HTR-8/SVneo (cell line): Measurements from ENCODE around the gene KLHL9.

Experiments used
- DNase-seq: peaks from one replicate; pipeline ENCODE4 v3.0.0; 2011; ENCODE audit warnings: low spot score, mixed read lengths; ENCODE audit not compliant: insufficient read length
- FAIRE-seq: peaks from 2 replicates; lab custom pipeline; 2011; peaks lifted over from hg19 to GRCh38; lab: Jason Lieb, UNC

The KLHL9 gene

GRCh38 chr9:21317956-21318923 lies 17.0 kb downstream of the KLHL9 start:
- FAIRE-seq (no peak), DNase-seq (no peak)

GRCh38 chr9:21316860-21317259 lies 18.3 kb downstream of the KLHL9 start:
- no peak for DNase-seq
- no peak for FAIRE-seq

DNA sequence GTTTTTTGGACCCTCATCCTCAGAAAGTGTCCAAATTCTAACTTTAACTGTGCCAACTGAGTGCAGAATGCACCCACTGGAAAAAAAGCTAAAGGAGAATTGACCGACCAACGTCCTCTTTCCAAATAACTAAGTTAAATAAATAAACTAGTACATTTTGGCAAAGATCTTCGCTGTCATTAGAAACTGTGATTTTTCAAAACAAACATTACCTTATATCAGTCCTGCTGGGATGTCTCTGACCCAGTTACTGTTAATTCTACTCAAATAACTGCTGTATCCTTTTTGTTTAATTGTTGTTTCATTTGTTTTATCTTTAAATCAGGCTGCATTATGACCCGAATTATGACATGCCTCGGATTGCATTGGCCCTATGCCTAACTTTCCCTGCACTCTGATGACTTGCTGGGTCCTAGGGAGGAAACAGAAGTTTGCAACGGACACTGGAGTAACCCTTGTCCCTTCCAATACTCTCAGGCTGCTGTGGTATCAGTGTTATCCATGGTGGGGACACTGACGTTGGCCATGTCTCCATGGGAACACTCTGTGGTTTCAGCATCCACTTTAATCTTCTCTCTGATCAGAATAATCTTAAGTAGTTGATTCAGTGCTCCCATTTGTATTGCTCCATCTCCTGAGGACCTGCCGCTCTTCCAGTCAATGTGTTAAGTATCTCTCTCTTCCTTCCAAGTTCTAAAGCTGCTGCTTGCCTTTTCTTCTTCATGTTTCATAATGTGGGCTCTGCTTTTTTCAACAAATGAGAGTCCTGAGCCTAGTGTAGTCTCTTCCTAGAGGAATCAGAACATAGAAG lies 19.0 kb downstream of the KLHL9 start:
- FAIRE-seq (no peak), DNase-seq (no peak)

DNA sequence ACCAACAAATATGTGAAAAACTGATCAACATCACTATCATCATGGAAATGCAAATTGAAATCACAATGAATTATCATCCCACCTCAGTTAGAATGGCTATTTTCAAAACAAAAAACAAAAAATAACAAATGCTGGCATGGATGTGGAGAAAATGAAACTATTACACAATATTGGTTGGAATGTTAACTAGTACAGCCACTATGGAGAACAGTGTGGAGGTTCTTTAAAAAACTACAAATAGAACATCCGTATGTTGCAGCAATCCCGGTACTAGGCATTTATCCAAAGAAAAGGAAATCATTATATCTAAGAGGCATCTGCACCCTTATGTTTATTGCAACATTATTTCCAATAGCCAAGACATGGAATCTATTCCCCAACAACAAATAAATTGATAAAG lies 21.1 kb downstream of the KLHL9 start:
- no peak for DNase-seq
- no peak for FAIRE-seq

- DNase-seq (no peak), FAIRE-seq (no peak)
These were observed 23.3 kb downstream of the KLHL9 start for GRCh38 chr9:21311889-21312288.

DNA sequence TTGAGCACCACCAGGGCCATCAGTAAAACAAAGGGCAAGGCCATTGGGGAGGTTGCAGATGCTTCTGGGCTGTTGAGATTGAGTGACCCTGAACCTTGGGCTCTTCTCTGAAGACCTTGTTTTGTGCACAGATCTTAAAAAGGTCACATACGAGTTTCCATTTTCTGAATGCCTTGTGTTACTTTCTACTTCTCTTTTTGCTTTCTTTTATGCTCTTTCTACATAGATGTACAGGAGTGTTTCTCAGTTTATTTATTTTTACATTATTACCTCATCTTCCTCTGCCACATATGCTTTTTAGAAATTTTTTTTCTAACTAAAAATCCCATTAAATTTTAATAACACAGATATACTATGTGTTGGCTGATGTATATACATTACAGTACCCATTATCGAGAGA lies 30.0 kb downstream of the KLHL9 start, which contains the start of gene IFNA5:
IFNA5 (minus strand) TSS at position 101 of the 400 bp plus-strand sequence; CDS start at position 44, 57 bp downstream.
- FAIRE-seq (no peak), DNase-seq (no peak)

DNA sequence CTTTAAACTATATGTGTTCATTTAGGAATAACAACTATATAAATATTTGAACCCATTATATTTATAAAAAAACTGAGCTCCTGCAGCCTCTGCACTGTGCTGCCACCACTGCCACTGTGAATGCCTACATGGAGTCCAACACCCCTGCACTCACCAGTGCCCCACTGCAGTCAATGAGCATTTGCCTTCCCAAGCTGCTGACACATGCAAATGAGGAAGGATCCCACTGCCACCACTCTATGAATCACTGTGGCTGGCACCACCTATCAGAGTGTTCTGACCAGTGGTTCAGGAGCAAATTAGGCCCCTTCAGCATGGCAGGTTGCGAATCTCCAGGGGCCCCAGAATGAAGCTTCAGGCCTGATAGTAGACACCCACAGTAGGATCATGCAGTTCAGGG lies 39.2 kb downstream of the KLHL9 start:
- FAIRE-seq (no peak), DNase-seq (no peak)

DNA sequence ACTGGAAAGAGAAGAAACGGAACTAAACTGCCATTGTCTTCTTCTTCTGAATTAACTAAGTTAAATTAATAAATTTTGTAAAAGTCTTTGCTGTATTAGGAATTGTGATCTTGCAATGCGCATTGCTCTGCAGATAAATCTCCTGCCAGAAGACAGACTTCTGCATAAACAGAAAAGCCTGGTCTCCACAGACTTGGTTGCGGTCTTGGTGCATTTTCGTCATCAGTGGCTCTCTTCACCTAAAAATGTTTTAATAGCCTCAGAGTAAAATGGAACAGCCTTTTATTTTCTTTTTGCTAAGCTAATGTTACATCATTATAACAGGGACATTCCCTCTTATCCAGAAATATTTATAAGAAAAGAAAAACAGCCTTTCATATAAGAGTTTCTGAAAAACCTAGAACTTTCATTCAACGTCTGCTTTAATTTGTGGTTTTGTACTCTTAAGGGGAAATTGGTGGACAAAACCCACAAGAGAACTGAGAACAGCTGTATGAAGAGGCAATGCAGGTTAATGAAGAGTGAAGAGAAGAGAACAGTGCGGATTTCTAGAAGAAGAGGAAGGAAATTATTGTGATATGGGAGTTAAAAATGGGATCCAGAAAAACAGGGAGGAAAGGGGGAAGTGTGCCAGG lies 40.2 kb downstream of the KLHL9 start:
- FAIRE-seq (no peak), DNase-seq (no peak)

DNA sequence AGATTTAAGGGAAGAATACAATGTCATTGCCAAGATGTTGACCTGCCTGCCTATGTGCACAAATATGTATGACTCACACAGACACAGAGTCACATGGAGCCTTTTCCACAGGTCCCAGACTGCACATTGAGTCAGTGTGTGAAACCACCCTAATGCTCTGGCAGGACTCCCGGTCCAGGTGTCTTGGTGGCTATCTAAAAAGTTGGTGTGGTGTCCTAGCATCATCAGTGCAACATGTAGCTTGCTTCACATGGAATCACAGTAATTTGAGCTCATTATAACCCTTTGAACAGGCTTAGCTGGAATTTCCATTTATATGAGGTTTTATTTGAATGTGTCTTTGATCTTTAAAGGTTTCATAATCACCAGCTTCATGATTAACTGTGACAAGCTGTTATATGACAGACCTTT lies 40.8 kb downstream of the KLHL9 start:
- FAIRE-seq (no peak), DNase-seq (peak; percentile 1)

DNA sequence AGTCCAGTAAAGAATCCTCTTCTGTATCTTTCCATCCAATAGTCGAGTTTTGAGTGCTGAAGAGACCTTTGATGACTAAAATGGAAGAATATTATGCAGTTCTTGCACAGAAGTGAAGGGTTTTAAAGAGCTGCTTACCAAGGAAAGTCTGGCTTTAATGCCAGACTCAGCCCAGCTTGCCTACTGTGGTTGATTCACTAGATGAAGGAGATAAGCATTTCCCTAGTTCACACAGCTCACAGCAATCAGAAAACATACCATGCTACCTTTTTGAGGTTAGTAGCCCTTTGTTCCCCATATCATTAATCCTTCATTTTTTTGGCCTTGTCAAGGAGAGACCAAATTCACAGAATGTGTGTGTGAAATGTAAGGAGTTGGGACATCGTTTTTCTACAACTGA lies 45.4 kb downstream of the KLHL9 start:
- DNase-seq (no peak), FAIRE-seq (no peak)

- DNase-seq (no peak), FAIRE-seq (no peak)
These were observed 47.9 kb downstream of the KLHL9 start for GRCh38 chr9:21287280-21287679.

DNA sequence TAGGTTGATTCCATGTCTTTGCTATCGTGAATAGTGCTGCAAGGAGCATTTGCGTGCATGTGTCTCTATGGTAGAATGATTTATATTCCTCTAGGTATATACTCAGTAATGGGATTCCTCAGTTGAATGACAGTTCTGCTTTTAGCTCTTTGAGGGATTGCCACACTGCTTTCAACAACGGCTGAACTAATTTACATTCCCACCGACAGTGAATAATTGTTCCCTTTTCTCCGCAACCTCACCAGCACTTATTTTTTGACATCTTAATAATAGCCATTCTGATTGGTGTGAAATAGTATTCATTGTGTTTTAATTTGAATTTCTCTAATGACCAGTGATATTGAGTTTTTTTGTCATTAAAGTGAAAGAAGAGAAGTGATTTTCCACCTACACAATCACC lies 48.5 kb downstream of the KLHL9 start:
- FAIRE-seq (no peak), DNase-seq (no peak)

- DNase-seq (no peak), FAIRE-seq (no peak)
These were observed 49.1 kb downstream of the KLHL9 start for GRCh38 chr9:21286099-21286498.

- DNase-seq (no peak), FAIRE-seq (no peak)
These were observed 53.9 kb downstream of the KLHL9 start for GRCh38 chr9:21281275-21281674.
